ENCODE data around the gene BABAM2.

BABAM2 gene

GRCh38 chr2:27909901-27910300, 19.4 kb downstream of the BABAM2 start:
- no peak for DNase-seq (ENCODE audit: low read depth in 2 of 2, low spot score in 1 of 2)

GRCh38 chr2:27911458-27912210, 21.1 kb downstream of the BABAM2 start:
- DNase-seq (ENCODE audit: low read depth in 2 of 2, low spot score in 1 of 2): no peak

DNA sequence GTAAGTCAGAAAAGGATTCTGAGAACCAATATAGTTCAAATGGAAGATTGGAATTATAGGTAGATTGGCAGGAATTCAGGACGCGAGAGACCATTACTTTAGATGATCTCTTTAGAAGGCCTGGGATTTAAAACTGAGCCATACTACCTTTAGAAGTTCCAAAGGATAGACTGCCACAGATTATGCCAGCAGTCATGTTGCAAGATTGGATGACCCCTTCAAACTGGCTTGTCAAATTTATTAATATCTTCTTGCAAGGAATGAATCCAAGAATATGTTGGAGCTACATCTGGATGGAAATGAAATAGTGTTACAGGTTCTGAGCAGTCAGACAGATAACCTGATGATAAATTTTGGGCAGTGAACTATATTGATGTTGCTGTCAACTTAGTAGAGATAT, 22.0 kb downstream of the BABAM2 start:
- no peak for DNase-seq (ENCODE audit: low read depth in 2 of 2, low spot score in 1 of 2)

DNA sequence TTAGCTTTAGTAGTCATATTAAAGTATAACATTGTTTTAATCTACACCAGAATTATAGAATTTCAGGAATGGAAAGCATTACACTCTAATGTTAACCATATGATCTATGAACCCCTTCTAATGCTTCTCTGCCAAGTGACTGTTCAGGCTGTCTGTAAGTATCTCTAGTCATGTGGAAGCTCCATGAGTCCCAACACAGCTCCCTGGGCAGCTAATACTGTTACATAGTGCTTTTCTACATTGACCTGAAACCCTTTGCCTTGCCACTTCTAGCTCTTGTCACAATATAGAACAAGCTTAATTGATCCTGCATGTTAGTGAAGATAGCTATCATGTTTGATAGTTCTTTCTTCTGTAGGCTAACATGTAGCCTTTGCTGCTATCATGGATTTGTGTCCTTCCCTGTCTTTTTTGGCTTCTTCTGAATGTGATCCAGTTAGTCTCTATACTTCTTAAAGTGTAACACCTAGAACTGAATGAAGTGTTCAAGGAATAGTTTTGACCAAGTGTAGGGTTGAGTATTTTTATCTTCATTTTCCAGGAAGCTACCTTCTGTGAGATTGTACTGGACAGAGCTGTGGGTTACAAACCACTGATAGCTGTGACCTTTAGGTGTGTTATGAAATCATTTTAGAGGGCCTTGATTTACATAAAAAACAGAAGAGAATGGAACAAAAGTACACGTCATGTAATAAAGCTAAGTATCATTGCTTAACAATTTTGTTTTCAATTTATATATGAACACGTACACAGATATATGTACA, 23.7 kb downstream of the BABAM2 start:
- DNase-seq (ENCODE audit: low read depth in 2 of 2, low spot score in 1 of 2): no peak

DNA sequence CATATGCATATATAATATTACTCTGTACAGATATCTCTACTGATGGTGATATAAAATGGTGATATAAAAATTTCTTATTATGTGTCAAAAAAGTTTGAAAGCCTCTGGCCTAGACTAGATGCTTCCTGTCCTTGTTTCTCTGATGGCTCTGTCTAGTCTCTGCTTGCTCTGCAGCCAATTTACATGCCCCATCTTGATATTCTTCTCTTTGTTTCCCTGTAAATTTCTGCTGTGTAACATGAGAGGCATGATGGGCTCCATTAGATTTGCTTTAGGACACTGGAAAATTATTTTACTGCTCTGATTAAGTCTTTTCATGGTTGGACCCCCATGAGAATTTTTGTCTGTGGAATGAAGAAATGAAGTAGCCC, 24.3 kb downstream of the BABAM2 start:
- DNase-seq (ENCODE audit: low read depth in 2 of 2, low spot score in 1 of 2): no peak

- DNase-seq (ENCODE audit: low read depth in 2 of 2, low spot score in 1 of 2): no peak
Measured at GRCh38 chr2:27915191-27915590, 24.7 kb downstream of the BABAM2 start.

GRCh38 chr2:27915874-27916273, 25.3 kb downstream of the BABAM2 start:
- no peak for DNase-seq (ENCODE audit: low read depth in 2 of 2, low spot score in 1 of 2)

DNA sequence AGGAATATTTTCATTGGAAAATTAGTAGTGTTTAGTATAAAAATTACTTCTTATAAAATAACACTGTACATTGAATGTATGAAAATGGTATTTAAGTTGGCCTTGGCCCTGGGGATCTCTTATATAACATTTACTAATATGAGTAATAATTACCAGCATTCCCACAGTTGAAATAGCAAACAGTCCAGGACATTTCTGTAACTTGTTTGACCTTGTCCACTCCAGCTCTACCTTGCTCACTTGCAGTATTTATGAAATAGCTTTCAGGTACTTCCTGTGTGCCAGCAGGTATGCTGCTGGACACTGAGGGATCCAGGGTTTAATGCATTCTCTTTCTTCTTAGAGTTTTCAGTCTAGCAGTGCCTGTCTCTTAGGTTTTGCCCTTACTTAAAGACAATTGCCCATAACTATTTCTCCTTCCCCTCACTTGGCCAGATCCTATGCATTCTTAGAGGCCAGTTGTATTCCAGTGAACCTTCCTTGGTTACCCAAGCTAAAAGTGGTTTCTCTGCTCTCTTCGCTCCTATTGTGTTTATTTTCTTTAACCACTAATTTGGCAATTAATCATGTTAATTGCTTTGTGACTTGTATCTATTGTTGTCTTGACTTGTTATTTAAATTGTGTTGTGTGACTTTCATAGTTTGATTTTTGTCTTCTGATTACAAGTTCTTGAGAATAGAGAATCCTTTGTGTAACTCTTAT, 25.9 kb downstream of the BABAM2 start:
- no peak for DNase-seq (ENCODE audit: low read depth in 2 of 2, low spot score in 1 of 2)

DNA sequence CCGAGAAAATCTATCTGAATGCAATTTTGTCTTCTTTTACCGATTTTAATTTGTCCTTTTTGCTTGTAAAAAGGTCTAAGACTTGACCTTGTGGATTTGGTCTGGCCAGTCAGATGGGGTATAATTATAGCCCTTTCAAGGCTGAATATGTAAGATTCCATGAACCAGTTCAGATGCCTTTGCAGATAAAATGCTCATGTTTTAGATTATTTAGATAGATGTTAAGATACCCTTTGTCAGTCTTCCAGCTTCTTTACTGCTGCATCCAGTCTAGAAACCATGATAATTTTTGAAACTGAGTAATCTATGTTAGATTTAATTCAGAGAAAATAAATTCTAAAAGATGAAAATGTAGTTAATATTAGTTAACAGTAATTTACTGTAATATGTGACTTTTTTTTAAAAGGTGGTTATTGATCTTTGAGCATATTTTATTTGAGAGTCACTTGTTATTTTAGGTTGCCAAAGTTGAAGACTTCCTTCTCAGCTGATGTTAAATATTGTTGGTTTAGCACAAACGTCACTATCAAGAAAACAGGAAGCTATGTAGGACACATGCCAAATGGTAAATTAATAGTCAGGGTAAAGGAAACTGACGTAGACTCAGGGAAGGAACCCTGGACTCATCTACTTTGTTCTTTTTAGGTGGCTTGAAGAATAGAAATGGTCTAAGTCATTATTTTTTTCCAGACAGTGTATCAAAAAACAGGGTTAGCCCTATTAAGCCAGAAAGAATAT, 29.8 kb downstream of the BABAM2 start:
- no peak for DNase-seq (ENCODE audit: low read depth in 2 of 2, low spot score in 1 of 2)

DNA sequence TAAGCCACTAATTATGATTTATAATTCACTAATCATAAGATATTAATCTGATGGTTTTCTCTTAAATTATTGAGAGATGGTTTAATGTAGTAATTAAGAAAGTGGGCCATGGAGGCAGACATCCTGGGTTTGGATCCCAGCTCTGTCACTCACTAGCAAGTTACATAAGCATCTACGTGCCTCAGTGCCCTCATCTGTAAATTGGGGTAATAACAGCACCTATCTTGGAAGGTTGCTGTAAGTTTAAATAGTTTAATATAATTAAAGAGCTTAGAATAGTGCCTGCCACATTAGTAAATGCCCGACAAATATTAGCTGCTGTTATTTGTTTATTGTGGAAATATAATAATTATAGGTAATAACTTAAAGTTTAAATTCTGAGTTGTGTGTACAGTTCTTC, 30.9 kb downstream of the BABAM2 start:
- DNase-seq (ENCODE audit: low read depth in 2 of 2, low spot score in 1 of 2): no peak

DNA sequence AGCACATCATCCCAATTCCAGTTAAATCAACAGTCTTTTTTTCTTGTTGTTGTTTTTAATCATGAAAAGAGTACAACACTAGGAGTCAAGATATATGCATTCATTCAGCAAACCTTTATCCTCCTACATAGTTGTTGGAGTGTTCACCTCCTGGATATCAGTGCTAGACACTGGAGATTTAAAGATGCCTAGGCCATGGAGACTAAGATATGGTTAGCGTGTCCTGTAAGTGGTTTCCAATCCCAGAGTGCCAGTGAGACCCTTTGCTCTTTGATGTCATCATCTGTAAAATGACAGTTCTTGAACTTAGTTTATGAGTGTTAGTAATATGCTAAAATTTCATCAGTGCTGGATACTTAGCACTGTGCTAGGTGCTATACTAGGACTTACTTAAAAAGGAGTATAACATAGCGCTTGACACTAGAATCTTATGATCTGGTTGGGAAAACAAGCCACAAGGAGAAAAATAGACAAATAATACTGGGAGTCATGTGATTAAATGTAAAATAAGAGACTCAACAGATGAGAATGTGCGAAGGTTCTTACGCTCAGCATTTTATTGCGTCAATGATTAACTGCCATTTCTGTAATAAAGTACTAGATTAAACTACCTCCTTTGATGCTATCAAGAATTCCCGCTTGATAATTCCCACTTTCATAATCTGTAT, 31.5 kb downstream of the BABAM2 start:
- no peak for DNase-seq (ENCODE audit: low read depth in 2 of 2, low spot score in 1 of 2)

DNA sequence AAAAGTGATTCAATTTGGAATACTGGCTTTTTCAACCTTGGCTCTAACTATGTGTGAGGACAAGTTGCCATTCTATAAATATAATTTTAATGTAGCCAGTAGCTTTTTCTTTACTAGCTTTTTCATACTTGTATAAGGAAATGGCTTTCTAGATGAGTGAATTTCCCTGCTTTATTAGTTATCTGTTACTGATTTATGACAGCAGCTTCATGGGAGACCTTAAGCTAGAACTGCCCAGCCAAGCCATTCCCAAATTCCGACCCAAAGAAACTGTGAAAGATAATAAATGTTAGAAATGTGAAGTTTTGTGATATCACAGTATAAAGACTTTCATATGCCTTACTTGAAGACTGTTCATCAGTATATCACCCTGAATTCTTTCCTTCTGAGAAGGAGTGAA, 32.3 kb downstream of the BABAM2 start:
- DNase-seq (ENCODE audit: low read depth in 2 of 2, low spot score in 1 of 2): no peak

GRCh38 chr2:27925766-27926472, 35.4 kb downstream of the BABAM2 start:
- DNase-seq (ENCODE audit: low read depth in 2 of 2, low spot score in 1 of 2): no peak

GRCh38 chr2:27929916-27930486, 39.5 kb downstream of the BABAM2 start:
- DNase-seq (ENCODE audit: low read depth in 2 of 2, low spot score in 1 of 2): no peak

DNA sequence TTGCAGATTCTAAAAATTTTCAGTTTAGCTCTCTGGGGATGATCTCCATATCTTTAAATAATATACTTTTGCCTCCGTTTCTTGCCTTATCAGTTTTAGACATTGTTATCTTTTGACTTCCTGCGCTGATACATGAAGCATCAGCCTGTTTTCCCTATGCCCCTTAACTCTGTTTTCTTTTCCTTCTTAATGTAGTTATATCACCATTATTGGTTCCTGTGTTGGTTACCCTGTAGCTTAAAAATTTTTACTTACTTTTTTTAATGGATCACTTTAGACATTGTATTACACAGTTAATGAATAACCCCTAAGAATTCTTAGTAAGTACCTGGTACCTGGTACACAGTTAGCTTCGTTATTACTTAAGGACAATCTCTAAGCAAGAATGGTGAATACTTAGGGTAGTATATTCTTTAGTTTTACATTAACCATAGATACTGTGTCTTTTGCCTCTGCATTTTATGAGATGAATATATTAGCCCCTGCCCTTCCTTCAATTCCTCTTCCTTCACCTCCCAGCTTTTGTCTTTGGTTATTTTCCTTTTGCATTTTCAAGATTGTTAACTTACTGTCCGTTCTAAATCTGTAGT, 40.9 kb downstream of the BABAM2 start:
- no peak for DNase-seq (ENCODE audit: low read depth in 2 of 2, low spot score in 1 of 2)

DNA sequence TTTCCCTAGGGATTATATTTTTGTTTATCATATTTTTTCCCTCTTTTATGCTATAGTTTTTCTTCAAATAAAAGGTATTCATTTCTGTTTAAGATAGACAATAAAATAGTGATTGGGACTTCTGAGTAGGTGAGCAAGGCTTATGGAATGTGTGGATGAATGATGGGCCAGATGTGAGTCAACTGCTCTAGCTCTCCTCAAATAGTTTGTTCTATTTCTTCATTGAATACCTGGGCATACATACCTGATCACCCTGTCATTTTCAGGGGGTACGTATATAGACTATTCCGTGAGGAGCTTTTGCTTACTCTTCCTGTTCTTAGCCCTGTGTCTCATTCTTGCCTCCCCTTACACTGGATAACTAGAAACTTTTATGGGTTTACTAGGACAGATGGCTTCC, 41.9 kb downstream of the BABAM2 start:
- DNase-seq (ENCODE audit: low read depth in 2 of 2, low spot score in 1 of 2): no peak

- no peak for DNase-seq (ENCODE audit: low read depth in 2 of 2, low spot score in 1 of 2)
Measured at GRCh38 chr2:27935026-27935425, 44.5 kb downstream of the BABAM2 start.

DNA sequence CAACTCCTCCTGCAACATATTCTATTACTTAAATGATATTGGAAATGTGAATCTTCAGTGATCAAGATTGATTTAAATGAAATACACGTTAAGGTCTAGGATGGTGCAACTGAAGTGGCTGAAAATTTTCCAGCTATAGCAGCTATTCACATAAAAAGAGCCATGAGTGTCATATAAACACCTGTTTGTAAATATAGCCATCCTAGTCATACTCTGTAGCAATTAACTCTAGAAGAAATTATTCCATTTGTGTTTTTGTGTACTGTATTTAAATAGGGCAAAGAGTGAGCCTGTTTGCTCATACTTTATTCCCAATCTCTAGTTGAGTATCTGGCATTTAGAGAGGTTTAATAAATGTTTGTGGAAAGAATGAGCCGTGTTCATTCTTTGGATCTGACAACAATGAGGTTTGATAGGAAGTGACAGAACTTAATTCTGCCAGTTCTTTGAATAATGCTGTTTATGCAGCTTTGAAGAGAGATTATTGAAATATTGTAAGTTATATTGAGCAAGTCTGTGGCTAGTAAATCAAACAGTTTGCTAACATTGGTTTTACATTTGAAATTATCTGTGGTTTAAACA, 49.7 kb downstream of the BABAM2 start:
- DNase-seq (ENCODE audit: low read depth in 2 of 2, low spot score in 1 of 2): no peak

- no peak for DNase-seq (ENCODE audit: low read depth in 2 of 2, low spot score in 1 of 2)
Measured at GRCh38 chr2:27940982-27941381, 50.5 kb downstream of the BABAM2 start.

Measured in stimulated activated CD8-positive, alpha-beta memory T cell treated with anti-CD3 and anti-CD28 coated beads, Interleukin-4, amount 100 ng/mL, for 4 hours (primary cell).